Measurements from ENCODE around the gene PTPRG.

Gene PTPRG

GRCh38 chr3:62229211-62229610, 667.8 kb downstream of the PTPRG start:
- DNase-seq (ENCODE audit: low read depth in 2 of 2) = no peak

DNA sequence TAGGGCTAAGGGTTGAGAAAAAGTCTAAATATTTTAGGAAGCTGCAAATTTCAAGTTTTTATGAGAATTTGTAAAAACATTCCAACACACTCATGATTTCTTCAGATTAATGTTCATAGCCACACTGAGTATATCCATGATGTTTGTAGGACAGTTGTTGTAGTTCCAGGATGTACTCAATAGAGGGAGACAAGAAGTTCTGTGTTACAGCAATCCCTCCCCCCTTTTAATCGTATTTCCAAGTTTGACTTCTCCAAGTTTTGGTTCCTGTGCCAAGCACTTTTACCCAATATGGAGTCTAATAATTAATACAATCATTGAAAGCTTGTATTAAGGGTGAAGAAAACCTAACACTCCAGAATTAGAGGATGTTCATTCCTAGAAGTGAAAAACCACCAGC, 668.5 kb downstream of the PTPRG start:
- DNase-seq (ENCODE audit: low read depth in 2 of 2) = no peak

DNA sequence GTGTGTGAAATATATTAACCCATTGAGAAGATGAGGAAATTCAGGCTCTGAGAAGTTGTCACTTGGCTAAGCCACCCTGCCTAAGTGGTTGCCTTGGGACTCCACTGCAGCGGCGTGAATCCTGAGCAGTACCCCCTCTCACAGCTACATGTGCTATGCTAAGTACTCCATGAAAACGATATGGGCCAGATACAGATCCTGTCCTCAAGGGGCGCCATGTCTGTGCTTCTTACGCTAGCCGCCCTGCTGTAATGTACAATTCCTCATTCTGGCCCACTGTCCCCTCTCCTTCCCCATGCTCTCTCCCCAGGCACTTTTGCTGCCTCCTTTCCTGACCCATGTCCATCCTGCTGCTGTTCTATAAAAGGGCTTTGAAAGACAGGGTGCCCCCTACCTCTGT, 671.7 kb downstream of the PTPRG start:
- no peak for DNase-seq (ENCODE audit: low read depth in 2 of 2)

- no peak for DNase-seq (ENCODE audit: low read depth in 2 of 2)
These were observed 674.6 kb downstream of the PTPRG start for GRCh38 chr3:62236016-62236415.

- no peak for DNase-seq (ENCODE audit: low read depth in 2 of 2)
These were observed 676.0 kb downstream of the PTPRG start for GRCh38 chr3:62237286-62237948.

DNA sequence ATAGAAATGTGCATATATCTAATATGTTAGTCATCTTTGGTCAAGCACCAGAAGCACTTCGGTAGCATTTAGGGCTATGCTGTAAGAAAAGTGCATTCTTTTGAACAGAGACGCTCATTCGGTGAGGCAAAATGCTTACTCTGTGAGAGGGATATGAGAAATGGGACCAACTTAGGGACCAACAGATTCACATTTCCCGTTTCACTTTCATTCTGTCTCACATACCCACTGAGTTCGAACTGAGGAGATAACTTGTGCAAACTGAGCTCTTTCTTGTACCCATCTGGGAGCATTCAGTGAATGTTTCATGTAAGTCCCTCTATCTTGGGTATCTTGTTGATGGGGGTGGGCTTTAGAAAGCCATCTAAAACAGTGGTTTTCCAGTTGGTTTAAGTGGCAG, 676.6 kb downstream of the PTPRG start:
- no peak for DNase-seq (ENCODE audit: low read depth in 2 of 2)

GRCh38 chr3:62238431-62238830, 677.1 kb downstream of the PTPRG start:
- DNase-seq (ENCODE audit: low read depth in 2 of 2) = no peak

- DNase-seq (ENCODE audit: low read depth in 2 of 2) = no peak
These were observed 679.9 kb downstream of the PTPRG start for GRCh38 chr3:62241279-62241678.

- DNase-seq (ENCODE audit: low read depth in 2 of 2) = no peak
These were observed 681.6 kb downstream of the PTPRG start for GRCh38 chr3:62242831-62243509.

GRCh38 chr3:62246094-62246493, 684.7 kb downstream of the PTPRG start:
- no peak for DNase-seq (ENCODE audit: low read depth in 2 of 2)

GRCh38 chr3:62246985-62247384, 685.6 kb downstream of the PTPRG start:
- DNase-seq (ENCODE audit: low read depth in 2 of 2) = no peak

- DNase-seq (ENCODE audit: low read depth in 2 of 2) = no peak
These were observed 687.5 kb downstream of the PTPRG start for GRCh38 chr3:62248734-62249483.

DNA sequence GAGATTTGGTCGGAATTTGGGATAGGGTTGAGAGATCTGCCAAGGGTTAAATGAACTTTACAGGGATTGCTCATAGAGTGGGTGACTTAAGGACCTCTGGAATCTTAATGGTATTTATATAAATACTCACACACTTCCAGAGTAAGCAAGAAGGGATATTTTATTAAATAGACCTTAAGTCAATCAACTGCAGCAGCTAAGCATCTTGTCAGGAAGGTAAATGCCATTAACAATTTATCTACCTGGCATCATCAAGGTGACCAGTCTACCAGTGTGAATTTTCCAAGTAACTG, 688.1 kb downstream of the PTPRG start:
- DNase-seq (ENCODE audit: low read depth in 2 of 2) = no peak

GRCh38 chr3:62249855-62250543, 688.6 kb downstream of the PTPRG start:
- no peak for DNase-seq (ENCODE audit: low read depth in 2 of 2)

- no peak for DNase-seq (ENCODE audit: low read depth in 2 of 2)
These were observed 691.2 kb downstream of the PTPRG start for GRCh38 chr3:62252438-62253157.

GRCh38 chr3:62253971-62254370, 692.6 kb downstream of the PTPRG start:
- no peak for DNase-seq (ENCODE audit: low read depth in 2 of 2)

- DNase-seq (ENCODE audit: low read depth in 2 of 2) = no peak
These were observed 694.4 kb downstream of the PTPRG start for GRCh38 chr3:62255758-62256157.

- DNase-seq (ENCODE audit: low read depth in 2 of 2) = no peak
These were observed 698.6 kb downstream of the PTPRG start for GRCh38 chr3:62259924-62260323.

DNA sequence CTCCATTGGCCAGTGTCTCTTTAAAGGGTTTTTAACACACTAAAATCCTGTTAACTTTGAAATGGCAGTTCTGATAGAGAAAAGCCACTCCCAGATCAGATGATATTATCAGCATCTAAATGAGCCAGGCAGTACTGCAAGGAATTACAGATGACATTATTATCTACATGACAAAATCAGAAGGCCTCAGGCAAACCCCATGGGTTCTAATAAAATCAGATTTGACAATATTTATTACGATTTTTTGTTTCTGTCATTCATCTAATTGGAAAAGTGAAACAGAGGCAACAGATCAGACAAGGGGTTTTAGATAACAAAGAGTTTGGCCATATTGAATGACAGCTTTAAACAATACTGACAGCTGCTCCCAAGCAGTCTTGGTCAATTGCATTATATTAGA, 699.3 kb downstream of the PTPRG start:
- DNase-seq (ENCODE audit: low read depth in 2 of 2) = no peak

GRCh38 chr3:62261121-62261520, 699.8 kb downstream of the PTPRG start:
- no peak for DNase-seq (ENCODE audit: low read depth in 2 of 2)

DNA sequence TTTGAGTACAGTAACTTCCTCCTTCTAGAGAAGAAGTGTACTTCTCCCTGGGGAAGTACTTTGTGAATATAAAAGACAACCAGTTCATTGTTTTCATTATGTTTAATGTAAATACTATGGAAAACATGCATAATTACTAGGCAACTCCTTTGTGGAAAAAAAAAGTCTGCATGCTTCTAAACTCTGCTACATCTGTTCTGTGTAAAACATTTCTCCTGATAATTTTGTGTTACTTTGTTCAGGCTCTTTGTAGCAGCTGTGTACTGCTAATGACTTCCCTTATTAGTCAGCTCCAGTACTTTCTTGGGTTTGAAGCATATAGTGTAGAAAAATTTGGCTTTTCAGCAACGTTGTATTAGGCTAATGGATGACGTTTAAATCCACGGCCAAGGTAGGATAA, 700.4 kb downstream of the PTPRG start:
- no peak for DNase-seq (ENCODE audit: low read depth in 2 of 2)

GRCh38 chr3:62265528-62265927, 704.2 kb downstream of the PTPRG start:
- DNase-seq (ENCODE audit: low read depth in 2 of 2) = no peak

Measured in stimulated activated CD8-positive, alpha-beta memory T cell treated with anti-CD3 and anti-CD28 coated beads, Interleukin-15, amount 100 ng/mL, for 48 hours (primary cell).